Heart left ventricle (tissue), 16 donors: ENCODE measurements around the gene AKR1C1. TPM values are rescaled to one million over a fixed set of nuclear protein-coding genes. Genes with fewer than 3 reads are reported as not detected.
A peak's percentile ranks its signal among the peaks of the same experiment; 100 is the strongest.
"Not testable (repeated sequence)": the region's sequence is repeated elsewhere in the genome, so short reads cannot be mapped to it uniquely, and the experiment has no call there.

ENCODE experiments used
- ATAC-seq, 4 donors: fragments of 200-7000 bp; cut with Tn5 transposase; one replicate each; pipeline ENCODE4 v1.9.1; 2020 to 2022; ENCODE audit warnings: moderate library complexity in 4 of 4, mild to moderate bottlenecking in 3 of 4, moderate number of reproducible peaks in 1 of 4
- DNase-seq, 5 donors: peaks; one replicate each; pipeline ENCODE4 v3.0.0-alpha.2; 2020
- H3K27ac ChIP-seq, 12 donors: fragments of 200-600 bp; sonication (generic) in 4 of 12; one replicate each; pipeline versions ENCODE4 v1.5.0 to v1.8.0; 2016 to 2022; ENCODE audit warnings: mild to moderate bottlenecking in 2 of 12
- H3K27me3 ChIP-seq, 9 donors: fragments of 200-600 bp; sonication (generic) in 2 of 9; one replicate each; pipeline versions ENCODE4 v1.5.1 to v1.8.0; 2016 to 2022; ENCODE audit warnings: mild to moderate bottlenecking in 3 of 9
- H3K36me3 ChIP-seq, 9 donors: fragments of 200-600 bp; sonication (generic) in 2 of 9; one replicate each; pipeline versions ENCODE4 v1.5.0 to v1.8.0; 2018 to 2022; ENCODE audit warnings: mild to moderate bottlenecking in 2 of 9
- H3K4me1 ChIP-seq, 12 donors: fragments of 200-600 bp; sonication (generic) in 4 of 12; one replicate each; pipeline versions ENCODE4 v1.5.0 to v1.8.0; 2016 to 2022; ENCODE audit warnings: mild to moderate bottlenecking in 3 of 12
- H3K4me3 ChIP-seq, 12 donors: fragments of 200-600 bp; sonication (generic) in 4 of 12; one replicate each; pipeline versions ENCODE4 v1.5.0 to v1.8.0; 2017 to 2022; ENCODE audit warnings: mild to moderate bottlenecking in 9 of 12, moderate library complexity in 4 of 12
- H3K9me3 ChIP-seq, 12 donors: fragments of 200-600 bp; sonication (generic) in 4 of 12; one replicate each; pipeline versions ENCODE4 v1.5.0 to v1.8.0; 2016 to 2022; ENCODE audit warnings: mild to moderate bottlenecking in 1 of 12
- CTCF ChIP-seq, 12 donors: fragments of 200-600 bp; sonication (generic) in 4 of 12; IDR thresholded peaks; one replicate each; pipeline versions ENCODE4 v1.5.0 to v1.8.0; 2018 to 2022; ENCODE audit warnings: antibody characterized with exemption in 12 of 12, mild to moderate bottlenecking in 5 of 12
- POLR2A ChIP-seq, 2 donors: fragments of 450-650 bp; IDR thresholded peaks; one replicate each; pipeline ENCODE4 v1.6.1; 2017; ENCODE audit warnings: antibody characterized with exemption in 2 of 2, mild to moderate bottlenecking in 2 of 2, moderate library complexity in 2 of 2
- WGBS, 4 donors: extraction: QIAGEN DNeasy Blood & Tissue Kit in 2 of 4; methylation state at CpG; one replicate each; pipeline versions ENCODE4 v1.1.5 to v1.1.7; 2013 to 2018; 5-methylcytosine and 5-hydroxymethylcytosine counted together
- intact Hi-C, 10 donors: fragments of 100-400 bp; cut with DNase I; formaldehyde crosslinking; loops; one replicate each; pipeline versions ENCODE4 v1.11.1 to v1.14.2; 2022
- long read RNA-seq, 3 donors: library from polyadenylated mRNA; unstranded; transcript quantifications; one replicate each; pipeline ENCODE4 v2.0.0, GENCODE V29; 2020 to 2021
- polyA plus RNA-seq, 2 donors: library from polyadenylated mRNA; stranded (reverse); fragments of 200-250 nt; gene quantifications; one replicate each; pipeline ENCODE4 v1.2.3, GENCODE V29; 2013
- total RNA-seq, 9 donors: library from RNA; depleted of rRNA in 2 of 9; stranded (reverse); fragments of >200 nt in 2 of 9; fragmentation: NEBNext Ultra II Directional in 3 of 9; extraction: Animal tissue kit (Norgen Biotek cat#: 25700) in 3 of 9; gene quantifications; one replicate each; pipeline versions ENCODE4 v1.1.0 to v1.2.4, GENCODE V29; 2016 to 2023
- donor health status: ischemic (EF 13 %, LVEDD 7.1; RV severe dilation, severe dysfunction).
- donor health status: healthy with polysubstance abuse.
- donor health status: DM: no; HTN: yes; CAD: no.
- donor health status: DM: no; HTN: no; CAD: no.
- donor health status: ischemic (EF 25% LVEDD 6.9; RV normal size, moderate dysfunction).
- donor health status: ischemic (EF 25% LVEDD 5.7; RV mildly dilated, moderate dysfunction).
- donor health status: healthy.
- donor health status: DM: yes; HTN: yes; CAD: no.
- donor health status: ischemic (EF 35%, LVEDD 5.7; RV mildly dilated, moderate dysfunction).
- donor health status: nonischemic (EF 11% LVEDD 7.7; RV severe dilation, severe dysfunction).
- donor health status: DM: yes; HTN: yes; CAD: no.
- donor health status: PGD.
- donor health status: ischemic (EF 29% LVEDD 5.4; RV normal size, mild dysfunction).
- donor health status: nonischemic (EF 23%, LVEDD 6.1; RV moderate dilation, normal function).

The AKR1C1 gene
- total RNA-seq = 10 to 100 TPM in 8 of 9 donors, 1 to 10 TPM in 1; 9.9 to 30.8 (median 16.5) TPM
- polyA plus RNA-seq = 10 to 100 TPM in 1 of 2 donors, 1 to 10 TPM in 1; 9.3 to 81.1 TPM
- long read RNA-seq, donor 1, partial matches to known transcripts = 1 of 1 reads
- long read RNA-seq, donor 1, other reads (novel, unspliced or antisense) = 0 of 1 reads
- long read RNA-seq, donor 2 = 0 reads
- long read RNA-seq, donor 3, full-length matches to known transcripts = 2 of 3 reads
- long read RNA-seq, donor 3, partial matches to known transcripts = 0 of 3 reads
- long read RNA-seq, donor 3, other reads (novel, unspliced or antisense) = 1 of 3 reads

GRCh38 chr10:4962876-4963814 is at the start of gene AKR1C1:
Gene AKR1C1 (plus strand): TSS chr10:4963415. CDS start chr10:4963445, 30 bp downstream.
- peak; percentile 96 to 99 (median 98) for ATAC-seq
- H3K27me3 ChIP-seq, intact Hi-C loops, H3K4me1 ChIP-seq, DNase-seq, H3K9me3 ChIP-seq: not testable (repeated sequence)
- H3K4me3 ChIP-seq = peak within 1 kb of the TSS in 10 of 12 donors; percentile 2 to 61 (median 40)
- H3K27ac ChIP-seq = peak within 1 kb of the TSS in 4 of 12 donors; percentile 19 to 55 (median 46)
- 33 to 51% (median 47%) methylated on average over 6 of the region's 7 CpGs for WGBS, 4 donors
- peaks cover 0 to 11% (median 0%) of the 10 kb centered on the region in 9 donors for H3K36me3 ChIP-seq

GRCh38 chr10:4914213-4914850 is 48.9 kb upstream of the AKR1C1 start:
- ATAC-seq (no peak), DNase-seq (no peak)
- Histone ChIP-seq H3K27ac (no peak overlapping the region), H3K36me3 (peaks cover 0 to 3% (median 0%) of the 10 kb centered on the region in 9 donors), H3K27me3 (no peaks in the 10 kb centered on the region), H3K9me3 (no peaks in the 10 kb centered on the region), H3K4me1 (no peaks in the 10 kb centered on the region), H3K4me3 (no peak overlapping the region)
- intact Hi-C loops = no loop called here
- no peak for TF ChIP-seq CTCF (IDR thresholded peaks at IDR 0.05)
- TF ChIP-seq POLR2A (IDR thresholded peaks at IDR 0.05) = no peak
- 91 to 94% (median 93%) methylated on average over 6 of the region's 6 CpGs for WGBS, 4 donors

GRCh38 chr10:4916086-4916716 is 47.0 kb upstream of the AKR1C1 start:
- TF ChIP-seq POLR2A (IDR thresholded peaks at IDR 0.05) (no peak), CTCF (IDR thresholded peaks at IDR 0.05) (no peak)
- ATAC-seq (no peak), DNase-seq (no peak)
- intact Hi-C loops = no loop called here
- Histone ChIP-seq H3K27me3 (no peaks in the 10 kb centered on the region), H3K27ac (no peak overlapping the region), H3K4me1 (no peaks in the 10 kb centered on the region), H3K4me3 (no peak overlapping the region), H3K9me3 (no peaks in the 10 kb centered on the region), H3K36me3 (no peaks in the 10 kb centered on the region)
- 93 to 96% (median 94%) methylated on average over 3 of the region's 3 CpGs for WGBS, 4 donors

GRCh38 chr10:4918236-4918635 is 45.0 kb upstream of the AKR1C1 start:
- WGBS, 4 donors = 79 to 91% (median 80%) methylated on average over 1 of the region's 1 CpG
- H3K9me3 ChIP-seq = no peaks in the 10 kb centered on the region
- ATAC-seq = no peak

GRCh38 chr10:4924482-4924881 is 38.7 kb upstream of the AKR1C1 start:
- H3K27ac ChIP-seq, H3K36me3 ChIP-seq, intact Hi-C loops, H3K27me3 ChIP-seq, DNase-seq, H3K4me1 ChIP-seq, ATAC-seq, H3K4me3 ChIP-seq: not testable (repeated sequence)
- H3K9me3 ChIP-seq = peaks cover 0 to 30% (median 13%) of the 10 kb centered on the region in 12 donors

More at GRCh38 chr10:4918236-4918635, 45.0 kb upstream of the AKR1C1 start:
- no peak for TF ChIP-seq POLR2A (IDR thresholded peaks at IDR 0.05)
- TF ChIP-seq CTCF (IDR thresholded peaks at IDR 0.05) = no peak
- no peaks in the 10 kb centered on the region for H3K27me3 ChIP-seq
- H3K36me3 ChIP-seq = no peaks in the 10 kb centered on the region
- no peak overlapping the region for H3K4me3 ChIP-seq
- no peaks in the 10 kb centered on the region for H3K4me1 ChIP-seq
- H3K27ac ChIP-seq = no peak overlapping the region
- intact Hi-C loops = no loop called here
- DNase-seq = no peak
